GM23338 (cell line): ENCODE measurements around the gene A3GALT2. TPM values are rescaled to one million over a fixed set of nuclear protein-coding genes. Genes with fewer than 3 reads are reported as not detected.

Experiments
- ATAC-seq: fragments of 200-7000 bp; cut with Tn5 transposase; 3 replicates; pipeline ENCODE4 v1.9.1; 2020
- DNase-seq: peaks from one replicate; pipeline ENCODE4 v3.0.0-alpha.2; 2015; ENCODE audit warnings: low spot score
- H2AFZ ChIP-seq: fragments of 200-600 bp; sonication (generic); 2 replicates; pipeline ENCODE4 v1.8.0; 2016; ENCODE audit warnings: antibody characterized with exemption, mild to moderate bottlenecking, moderate library complexity
- H3F3A ChIP-seq: fragments of 200-600 bp; sonication (generic); replicated peaks from 2 replicates; pipeline ENCODE4 v1.8.0; 2017; ENCODE audit warnings: antibody characterized with exemption, mixed run types, low read depth
- H3K27ac ChIP-seq: fragments of 200-600 bp; sonication (generic); 2 replicates; pipeline ENCODE4 v1.6.1; 2016; ENCODE audit warnings: low read depth
- H3K27me3 ChIP-seq: fragments of 200-600 bp; sonication (generic); 2 replicates; pipeline ENCODE4 v1.8.0; 2016; ENCODE audit warnings: mild to moderate bottlenecking, mixed run types, moderate library complexity; ENCODE audit not compliant: insufficient read depth
- H3K36me3 ChIP-seq: fragments of 200-600 bp; sonication (generic); 2 replicates; pipeline ENCODE4 v1.8.0; 2016; ENCODE audit warnings: mild to moderate bottlenecking; ENCODE audit not compliant: insufficient read depth
- H3K4me1 ChIP-seq: fragments of 200-600 bp; sonication (generic); 2 replicates; pipeline ENCODE4 v1.8.0; 2016; ENCODE audit warnings: mild to moderate bottlenecking, moderate library complexity; ENCODE audit not compliant: insufficient read depth
- H3K4me2 ChIP-seq: fragments of 200-600 bp; sonication (generic); 2 replicates; pipeline ENCODE4 v1.7.1; 2017; ENCODE audit warnings: mixed run types
- H3K4me3 ChIP-seq: fragments of 200-600 bp; sonication (generic); 2 replicates; pipeline ENCODE4 v1.6.1; 2016; ENCODE audit warnings: mixed run types
- H3K79me2 ChIP-seq: fragments of 200-600 bp; sonication (generic); replicated peaks from 2 replicates; pipeline ENCODE4 v1.8.0; 2017; ENCODE audit warnings: mild to moderate bottlenecking; ENCODE audit not compliant: insufficient read depth
- H3K9me2 ChIP-seq: fragments of 200-600 bp; sonication (generic); 2 replicates; pipeline ENCODE4 v1.8.0; 2017; ENCODE audit not compliant: insufficient read depth
- H4K20me1 ChIP-seq: fragments of 200-600 bp; sonication (generic); replicated peaks from 2 replicates; pipeline ENCODE4 v1.8.0; 2017; ENCODE audit warnings: mild to moderate bottlenecking; ENCODE audit not compliant: insufficient read depth
- H3K27ac Mint-ChIP-seq: 2 replicates; pipeline ENCODE4 v1.8.0; 2020; ENCODE audit warnings: inconsistent platforms, mild to moderate bottlenecking, moderate library complexity, mixed read lengths
- H3K27me3 Mint-ChIP-seq: 3 replicates; pipeline ENCODE4 v1.8.0; 2022; ENCODE audit warnings: low read depth, mild to moderate bottlenecking, moderate library complexity, mixed read lengths, inconsistent platforms; ENCODE audit not compliant: insufficient read depth, poor library complexity
- H3K36me3 Mint-ChIP-seq: 3 replicates; pipeline ENCODE4 v1.8.0; 2021; ENCODE audit warnings: low read depth, mild to moderate bottlenecking, inconsistent platforms, moderate library complexity, mixed read lengths
- H3K4me1 Mint-ChIP-seq: 3 replicates; pipeline ENCODE4 v1.8.0; 2020; ENCODE audit warnings: mild to moderate bottlenecking, inconsistent platforms, mixed read lengths
- H3K4me3 Mint-ChIP-seq: 3 replicates; pipeline ENCODE4 v1.8.0; 2021; ENCODE audit warnings: moderate library complexity, mild to moderate bottlenecking, inconsistent platforms, mixed read lengths
- H3K9me3 Mint-ChIP-seq: 3 replicates; pipeline ENCODE4 v1.8.0; 2020; ENCODE audit warnings: moderate library complexity, mild to moderate bottlenecking, inconsistent platforms, mixed read lengths
- CREB1 ChIP-seq: fragments of 250-450 bp; sonication (Bioruptor Pico); IDR thresholded peaks from 2 replicates; pipeline ENCODE4 v1.5.0; 2020; ENCODE audit warnings: low read depth, mild to moderate bottlenecking, moderate library complexity
- CTCF ChIP-seq, 2 experiments: fragments of 200-600 bp in 1 of 2; sonication (generic) in 1 of 2; conservative IDR thresholded peaks; 2 replicates each; pipeline versions ENCODE4 v1.5.1 to v1.6.1; 2016 to 2017; ENCODE audit warnings: antibody characterized with exemption in 2 of 2, low read depth in 2 of 2, mild to moderate bottlenecking in 2 of 2, moderate library complexity in 1 of 2
- ETS1 ChIP-seq: IDR thresholded peaks from 2 replicates; pipeline ENCODE4 v1.6.1; 2016; ENCODE audit warnings: antibody characterized with exemption
- EZH2 ChIP-seq: fragments of 200-600 bp; sonication (generic); IDR thresholded peaks from one replicate; pipeline ENCODE4 v1.8.0; 2017; ENCODE audit warnings: antibody characterized with exemption, mild to moderate bottlenecking, low read depth; ENCODE audit not compliant: unreplicated experiment
- EZH2phosphoT487 ChIP-seq: fragments of 200-600 bp; sonication (generic); IDR thresholded peaks from one replicate; pipeline ENCODE4 v1.8.1; 2018; ENCODE audit warnings: antibody characterized with exemption; ENCODE audit not compliant: unreplicated experiment
- JUNB ChIP-seq: IDR thresholded peaks from one replicate; pipeline ENCODE4 v1.6.1; 2016; ENCODE audit warnings: antibody characterized with exemption; ENCODE audit not compliant: unreplicated experiment
- NANOG ChIP-seq: IDR thresholded peaks from 2 replicates; pipeline ENCODE4 v1.6.1; 2016; ENCODE audit warnings: antibody characterized with exemption, borderline replicate concordance
- POLR2AphosphoS5 ChIP-seq: IDR thresholded peaks from 2 replicates; pipeline ENCODE4 v1.6.1; 2016; ENCODE audit warnings: antibody characterized with exemption, low read depth
- REST ChIP-seq: IDR thresholded peaks from one replicate; pipeline ENCODE4 v1.6.1; 2018; ENCODE audit warnings: antibody characterized with exemption; ENCODE audit not compliant: unreplicated experiment
- STAT1 ChIP-seq: IDR thresholded peaks from one replicate; pipeline ENCODE4 v1.6.1; 2016; ENCODE audit warnings: antibody characterized with exemption; ENCODE audit not compliant: unreplicated experiment
- ZNF114 ChIP-seq: fragments of 250-450 bp; sonication (Bioruptor Pico); IDR thresholded peaks from 2 replicates; pipeline ENCODE4 v1.5.0; 2020; ENCODE audit warnings: mild to moderate bottlenecking, moderate library complexity
- ZNF331 ChIP-seq: fragments of 250-450 bp; sonication (Bioruptor Pico); IDR thresholded peaks from 2 replicates; pipeline ENCODE4 v1.5.0; 2020; ENCODE audit warnings: low read depth, mild to moderate bottlenecking, moderate library complexity
- polyA plus RNA-seq: library from polyadenylated mRNA; unstranded; fragments of >200 nt; fragmentation: Nextera tagmentation; extraction: Ambion mirVana; gene quantifications from 2 replicates; pipeline ENCODE4 v1.2.1, GENCODE V29; 2016
- total RNA-seq: library from RNA; depleted of rRNA; stranded (reverse); fragments of >200 nt; shearing (Covaris generic); gene quantifications from 2 replicates; pipeline ENCODE4 v1.2.3, GENCODE V29; 2014
- TF ChIP-seq, protein P1 (sequence below): fragments of 250-450 bp; sonication (Bioruptor Pico); IDR thresholded peaks from 2 replicates; pipeline ENCODE4 v1.5.0; 2020; ENCODE audit warnings: mild to moderate bottlenecking, moderate library complexity

The A3GALT2 gene
- total and polyA plus RNA-seq, 2 experiments from 2014 or later, result not detected

GRCh38 chr1:33361532-33362235 lies 40.8 kb upstream of the A3GALT2 start:
- Histone ChIP-seq H3K27ac (no peak overlapping the region), H3K79me2 (no peaks in the 10 kb centered on the region), H3F3A (no peaks in the 10 kb centered on the region), H2AFZ (no peak overlapping the region), H3K4me3 (no peak overlapping the region), H3K36me3 (no peaks in the 10 kb centered on the region), H3K4me1 (peaks cover 43% of the 10 kb centered on the region), H4K20me1 (peaks cover 5% of the 10 kb centered on the region; the same call in 1 of the 2 replicates), H3K4me2 (peak overlapping the region; percentile 32), H3K9me2 (no peaks in the 10 kb centered on the region), H3K27me3 (peaks cover 40% of the 10 kb centered on the region)
- no peak for ATAC-seq
- no peak for DNase-seq
- no peak overlapping the region for H3K27ac Mint-ChIP-seq
- peaks cover 32% of the 10 kb centered on the region for H3K27me3 Mint-ChIP-seq
- TF ChIP-seq CREB1 (CRISPR knock-in tag) (no peak), ZNF331 (CRISPR knock-in tag) (no peak), EZH2phosphoT487 (no peak), ZNF114 (CRISPR knock-in tag) (no peak), EZH2 (no peak), NANOG (no peak), JUNB (no peak), STAT1 (no peak), POLR2AphosphoS5 (no peak), CTCF (conservative IDR thresholded peaks at IDR 0.05; ENCODE audit: low read depth in 2 of 2) (no peak), REST (no peak), ETS1 (no peak)
- TF ChIP-seq, protein P1, sequence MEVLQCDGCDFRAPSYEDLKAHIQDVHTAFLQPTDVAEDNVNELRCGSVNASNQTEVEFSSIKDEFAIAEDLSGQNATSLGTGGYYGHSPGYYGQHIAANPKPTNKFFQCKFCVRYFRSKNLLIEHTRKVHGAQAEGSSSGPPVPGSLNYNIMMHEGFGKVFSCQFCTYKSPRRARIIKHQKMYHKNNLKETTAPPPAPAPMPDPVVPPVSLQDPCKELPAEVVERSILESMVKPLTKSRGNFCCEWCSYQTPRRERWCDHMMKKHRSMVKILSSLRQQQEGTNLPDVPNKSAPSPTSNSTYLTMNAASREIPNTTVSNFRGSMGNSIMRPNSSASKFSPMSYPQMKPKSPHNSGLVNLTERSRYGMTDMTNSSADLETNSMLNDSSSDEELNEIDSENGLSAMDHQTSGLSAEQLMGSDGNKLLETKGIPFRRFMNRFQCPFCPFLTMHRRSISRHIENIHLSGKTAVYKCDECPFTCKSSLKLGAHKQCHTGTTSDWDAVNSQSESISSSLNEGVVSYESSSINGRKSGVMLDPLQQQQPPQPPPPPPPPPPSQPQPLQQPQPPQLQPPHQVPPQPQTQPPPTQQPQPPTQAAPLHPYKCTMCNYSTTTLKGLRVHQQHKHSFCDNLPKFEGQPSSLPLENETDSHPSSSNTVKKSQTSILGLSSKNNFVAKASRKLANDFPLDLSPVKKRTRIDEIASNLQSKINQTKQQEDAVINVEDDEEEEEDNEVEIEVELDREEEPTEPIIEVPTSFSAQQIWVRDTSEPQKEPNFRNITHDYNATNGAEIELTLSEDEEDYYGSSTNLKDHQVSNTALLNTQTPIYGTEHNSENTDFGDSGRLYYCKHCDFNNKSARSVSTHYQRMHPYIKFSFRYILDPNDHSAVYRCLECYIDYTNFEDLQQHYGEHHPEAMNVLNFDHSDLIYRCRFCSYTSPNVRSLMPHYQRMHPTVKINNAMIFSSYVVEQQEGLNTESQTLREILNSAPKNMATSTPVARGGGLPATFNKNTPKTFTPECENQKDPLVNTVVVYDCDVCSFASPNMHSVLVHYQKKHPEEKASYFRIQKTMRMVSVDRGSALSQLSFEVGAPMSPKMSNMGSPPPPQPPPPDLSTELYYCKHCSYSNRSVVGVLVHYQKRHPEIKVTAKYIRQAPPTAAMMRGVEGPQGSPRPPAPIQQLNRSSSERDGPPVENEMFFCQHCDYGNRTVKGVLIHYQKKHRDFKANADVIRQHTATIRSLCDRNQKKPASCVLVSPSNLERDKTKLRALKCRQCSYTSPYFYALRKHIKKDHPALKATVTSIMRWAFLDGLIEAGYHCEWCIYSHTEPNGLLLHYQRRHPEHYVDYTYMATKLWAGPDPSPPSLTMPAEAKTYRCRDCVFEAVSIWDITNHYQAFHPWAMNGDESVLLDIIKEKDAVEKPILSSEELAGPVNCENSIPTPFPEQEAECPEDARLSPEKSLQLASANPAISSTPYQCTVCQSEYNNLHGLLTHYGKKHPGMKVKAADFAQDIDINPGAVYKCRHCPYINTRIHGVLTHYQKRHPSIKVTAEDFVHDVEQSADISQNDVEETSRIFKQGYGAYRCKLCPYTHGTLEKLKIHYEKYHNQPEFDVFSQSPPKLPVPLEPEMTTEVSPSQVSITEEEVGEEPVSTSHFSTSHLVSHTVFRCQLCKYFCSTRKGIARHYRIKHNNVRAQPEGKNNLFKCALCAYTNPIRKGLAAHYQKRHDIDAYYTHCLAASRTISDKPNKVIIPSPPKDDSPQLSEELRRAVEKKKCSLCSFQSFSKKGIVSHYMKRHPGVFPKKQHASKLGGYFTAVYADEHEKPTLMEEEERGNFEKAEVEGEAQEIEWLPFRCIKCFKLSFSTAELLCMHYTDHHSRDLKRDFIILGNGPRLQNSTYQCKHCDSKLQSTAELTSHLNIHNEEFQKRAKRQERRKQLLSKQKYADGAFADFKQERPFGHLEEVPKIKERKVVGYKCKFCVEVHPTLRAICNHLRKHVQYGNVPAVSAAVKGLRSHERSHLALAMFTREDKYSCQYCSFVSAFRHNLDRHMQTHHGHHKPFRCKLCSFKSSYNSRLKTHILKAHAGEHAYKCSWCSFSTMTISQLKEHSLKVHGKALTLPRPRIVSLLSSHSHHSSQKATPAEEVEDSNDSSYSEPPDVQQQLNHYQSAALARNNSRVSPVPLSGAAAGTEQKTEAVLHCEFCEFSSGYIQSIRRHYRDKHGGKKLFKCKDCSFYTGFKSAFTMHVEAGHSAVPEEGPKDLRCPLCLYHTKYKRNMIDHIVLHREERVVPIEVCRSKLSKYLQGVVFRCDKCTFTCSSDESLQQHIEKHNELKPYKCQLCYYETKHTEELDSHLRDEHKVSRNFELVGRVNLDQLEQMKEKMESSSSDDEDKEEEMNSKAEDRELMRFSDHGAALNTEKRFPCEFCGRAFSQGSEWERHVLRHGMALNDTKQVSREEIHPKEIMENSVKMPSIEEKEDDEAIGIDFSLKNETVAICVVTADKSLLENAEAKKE (CRISPR knock-in tag), result no peak
- H3K9me3 Mint-ChIP-seq, result peaks cover 6% of the 10 kb centered on the region; the same call in 1 of the 3 replicates
- H3K4me3 Mint-ChIP-seq, result no peak overlapping the region; the same call in 2 of the 3 replicates
- no peaks in the 10 kb centered on the region for H3K36me3 Mint-ChIP-seq
- peaks cover 45% of the 10 kb centered on the region for H3K4me1 Mint-ChIP-seq
